Dedifferentiated amniotic fluid mesenchymal stem cell (primary cell): Measurements from ENCODE around the gene CDH4.

Experiments used
- DNase-seq: peaks from one replicate; pipeline ENCODE4 v3.0.0-alpha.2; 2016; ENCODE audit errors: extremely low spot score

The CDH4 gene

GRCh38 chr20:61818746-61819573 lies 566.9 kb downstream of the CDH4 start:
- no peak for DNase-seq

GRCh38 chr20:61819574-61819846 lies 567.4 kb downstream of the CDH4 start:
- DNase-seq = no peak

GRCh38 chr20:61819921-61820825 lies 568.1 kb downstream of the CDH4 start:
- DNase-seq = no peak

DNA sequence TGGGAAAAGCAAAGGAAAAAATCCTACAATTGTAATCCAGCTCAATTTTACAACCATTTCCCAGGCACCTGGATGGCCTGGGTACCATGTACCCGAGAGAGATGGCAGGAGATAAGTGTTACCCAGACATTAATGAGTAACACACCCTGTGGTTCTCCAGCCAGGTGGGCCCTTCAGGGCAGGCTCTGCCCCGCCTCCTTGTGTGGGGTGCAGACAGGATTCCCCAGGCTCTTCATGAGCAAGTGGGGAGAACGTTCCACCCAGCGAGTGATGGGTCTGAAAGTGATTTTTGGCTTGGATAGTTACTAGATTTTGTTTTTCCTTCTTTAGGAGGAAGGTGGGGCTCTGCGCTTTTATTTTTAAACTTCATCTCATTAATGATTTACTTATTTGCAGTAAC lies 569.7 kb downstream of the CDH4 start:
- DNase-seq = no peak

GRCh38 chr20:61822396-61822795 lies 570.3 kb downstream of the CDH4 start:
- no peak for DNase-seq

DNA sequence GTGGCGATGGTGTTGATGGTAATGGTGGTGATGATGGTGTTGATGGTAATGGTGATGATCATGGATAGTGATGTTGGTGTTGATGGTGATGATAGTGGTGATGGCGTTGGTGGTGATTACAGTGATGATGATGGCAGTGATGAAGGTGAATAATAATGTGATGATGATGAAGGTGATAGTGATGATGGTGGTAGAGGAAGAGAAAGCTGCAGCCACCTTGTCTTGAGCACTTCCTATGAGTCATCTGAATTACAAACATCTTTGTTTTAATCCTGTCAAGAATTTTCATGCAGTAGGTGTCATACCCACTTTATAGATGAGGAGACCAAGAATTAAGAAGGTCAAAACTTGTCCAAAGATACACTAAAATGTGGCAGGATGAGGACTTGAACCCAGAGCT lies 571.2 kb downstream of the CDH4 start:
- DNase-seq = no peak

DNA sequence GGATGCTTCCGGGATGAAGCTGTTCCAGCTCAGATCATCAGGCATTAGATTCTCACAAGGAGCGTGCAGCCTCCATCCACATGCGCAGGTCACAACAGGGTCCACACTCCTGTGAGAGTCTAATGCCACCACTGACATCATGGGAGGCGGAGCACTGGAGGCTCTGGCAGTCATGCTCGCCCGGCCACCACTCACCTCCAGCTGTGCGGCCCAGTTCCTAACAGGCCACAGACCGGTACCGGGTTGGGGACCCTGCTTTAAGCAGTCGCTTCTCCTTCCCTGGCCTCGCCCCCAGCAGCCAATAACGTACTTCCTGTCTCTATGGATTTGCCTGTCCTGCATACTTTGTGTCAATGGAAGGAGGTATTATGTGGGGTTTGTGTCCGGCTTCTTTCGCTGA lies 576.8 kb downstream of the CDH4 start:
- DNase-seq = no peak

GRCh38 chr20:61829526-61829925 lies 577.5 kb downstream of the CDH4 start:
- no peak for DNase-seq

- DNase-seq = no peak
These were observed 578.3 kb downstream of the CDH4 start for GRCh38 chr20:61830241-61830930.

GRCh38 chr20:61830991-61831390 lies 578.9 kb downstream of the CDH4 start:
- DNase-seq = no peak

GRCh38 chr20:61832181-61832580 lies 580.1 kb downstream of the CDH4 start:
- no peak for DNase-seq

- DNase-seq = no peak
These were observed 581.9 kb downstream of the CDH4 start for GRCh38 chr20:61833807-61834610.

DNA sequence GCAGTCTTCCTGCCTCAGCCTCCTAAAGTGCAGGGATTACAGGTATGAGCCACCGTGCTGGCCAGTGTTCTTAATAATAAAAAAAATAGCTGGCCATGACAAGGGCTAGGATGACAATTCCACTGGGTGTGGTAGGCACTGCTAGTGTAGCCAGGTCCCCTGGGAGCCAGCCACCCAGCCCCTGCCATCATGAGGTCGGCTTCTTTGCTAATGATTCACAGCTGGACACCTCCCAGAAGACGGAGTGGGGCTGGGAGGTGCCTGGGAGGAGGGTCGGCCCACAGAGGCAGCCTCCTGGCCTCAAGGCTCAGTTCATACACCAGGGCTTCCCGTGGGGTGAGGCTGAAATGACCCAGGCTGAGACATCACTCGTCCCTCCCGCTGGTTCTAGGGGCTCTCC lies 583.2 kb downstream of the CDH4 start:
- DNase-seq = no peak

- DNase-seq = no peak
These were observed 583.8 kb downstream of the CDH4 start for GRCh38 chr20:61835791-61836350.

GRCh38 chr20:61837200-61837599 lies 585.1 kb downstream of the CDH4 start:
- no peak for DNase-seq

GRCh38 chr20:61839223-61839911 lies 587.3 kb downstream of the CDH4 start:
- DNase-seq = no peak

DNA sequence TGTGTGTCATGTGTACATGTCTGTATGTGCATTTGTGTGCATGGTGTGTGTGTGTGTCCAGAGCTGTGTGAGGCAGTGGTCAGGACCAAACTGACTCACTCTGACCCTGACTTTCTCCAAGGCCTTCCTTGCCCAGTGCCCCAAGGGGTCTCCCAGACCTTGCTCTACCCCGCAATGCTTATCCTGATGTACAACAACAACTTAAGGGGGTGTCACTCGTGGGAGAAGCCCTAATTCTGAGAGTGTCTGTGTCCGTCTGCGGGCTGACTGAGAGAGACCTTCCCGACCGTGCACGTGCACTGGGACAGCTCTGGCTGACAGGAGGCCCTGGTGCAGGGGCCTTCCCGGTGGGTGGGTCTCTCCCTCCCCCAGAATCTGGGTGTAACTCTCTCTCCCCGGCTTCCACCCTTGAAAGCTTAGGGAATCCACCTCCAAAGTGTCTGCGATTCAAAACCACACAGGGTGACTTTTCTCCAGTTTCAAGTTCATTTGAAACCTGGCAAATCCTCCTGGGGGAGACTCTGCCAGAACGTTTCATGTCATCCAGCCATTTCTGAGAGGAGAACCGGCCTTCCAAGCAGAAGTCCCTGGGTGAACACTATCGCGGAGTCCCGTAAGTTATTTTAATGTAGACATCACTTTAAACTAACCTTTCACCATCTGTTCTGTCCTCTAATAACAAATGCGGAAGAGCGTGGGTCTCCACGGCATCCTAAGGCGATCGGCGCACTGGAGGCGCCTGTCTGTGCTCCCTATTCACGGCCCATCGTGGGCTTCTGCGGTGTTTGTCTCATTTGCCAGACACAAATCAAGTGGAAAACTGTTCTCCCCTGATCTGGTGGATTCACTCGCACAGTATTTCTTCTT lies 588.1 kb downstream of the CDH4 start:
- DNase-seq = no peak

GRCh38 chr20:61840779-61841455 lies 588.9 kb downstream of the CDH4 start:
- no peak for DNase-seq

GRCh38 chr20:61841551-61841950 lies 589.5 kb downstream of the CDH4 start:
- DNase-seq = no peak
